Peyer's patch (tissue), 4 donors: Measurements from ENCODE around the gene ADCY2.

ENCODE experiments used
- POLR2A ChIP-seq, 2 donors: fragments of 450-650 bp; IDR thresholded peaks; one replicate each; pipeline ENCODE4 v1.5.1; 2017; ENCODE audit warnings: antibody characterized with exemption in 2 of 2, mild to moderate bottlenecking in 2 of 2, moderate library complexity in 2 of 2
- TF ChIP-seq, protein P1 (sequence below), 6 experiments: fragments of 450-650 bp in 4 of 6; fragments of 200-600 bp in 2 of 6; sonication (generic) in 1 of 6; IDR thresholded peaks; one replicate each; pipeline ENCODE4 v1.5.1; 2017 to 2019; ENCODE audit warnings: antibody characterized with exemption in 6 of 6, mild to moderate bottlenecking in 3 of 6, moderate library complexity in 1 of 6

DNA sequence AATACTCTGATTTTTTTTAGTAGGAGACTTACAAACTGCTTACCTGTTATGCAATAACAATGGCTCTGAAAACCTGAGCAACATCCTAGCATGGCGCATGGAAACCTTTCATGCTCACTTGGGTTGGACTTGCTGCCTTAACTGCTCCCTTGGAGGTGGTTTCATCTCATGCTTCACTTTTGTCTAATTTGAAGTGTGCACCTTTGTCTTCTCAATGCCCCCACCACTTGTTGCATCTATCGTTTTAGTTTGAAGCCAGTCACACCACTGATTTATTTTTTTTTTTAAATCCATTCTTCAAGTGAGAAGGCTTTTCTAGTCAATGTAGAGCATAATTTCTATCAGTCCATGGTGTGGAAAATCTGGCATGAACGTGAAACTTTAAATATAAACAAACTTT is 391.8 kb downstream of the ADCY2 start:
- TF ChIP-seq, protein P1, sequence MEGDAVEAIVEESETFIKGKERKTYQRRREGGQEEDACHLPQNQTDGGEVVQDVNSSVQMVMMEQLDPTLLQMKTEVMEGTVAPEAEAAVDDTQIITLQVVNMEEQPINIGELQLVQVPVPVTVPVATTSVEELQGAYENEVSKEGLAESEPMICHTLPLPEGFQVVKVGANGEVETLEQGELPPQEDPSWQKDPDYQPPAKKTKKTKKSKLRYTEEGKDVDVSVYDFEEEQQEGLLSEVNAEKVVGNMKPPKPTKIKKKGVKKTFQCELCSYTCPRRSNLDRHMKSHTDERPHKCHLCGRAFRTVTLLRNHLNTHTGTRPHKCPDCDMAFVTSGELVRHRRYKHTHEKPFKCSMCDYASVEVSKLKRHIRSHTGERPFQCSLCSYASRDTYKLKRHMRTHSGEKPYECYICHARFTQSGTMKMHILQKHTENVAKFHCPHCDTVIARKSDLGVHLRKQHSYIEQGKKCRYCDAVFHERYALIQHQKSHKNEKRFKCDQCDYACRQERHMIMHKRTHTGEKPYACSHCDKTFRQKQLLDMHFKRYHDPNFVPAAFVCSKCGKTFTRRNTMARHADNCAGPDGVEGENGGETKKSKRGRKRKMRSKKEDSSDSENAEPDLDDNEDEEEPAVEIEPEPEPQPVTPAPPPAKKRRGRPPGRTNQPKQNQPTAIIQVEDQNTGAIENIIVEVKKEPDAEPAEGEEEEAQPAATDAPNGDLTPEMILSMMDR (IDR thresholded peaks at IDR 0.05): no peak
- TF ChIP-seq POLR2A (IDR thresholded peaks at IDR 0.05): no peak
